ENCODE results near the gene NIF3L1.
A peak's percentile ranks its signal among the peaks of the same experiment; 100 is the strongest.

NIF3L1 gene

DNA sequence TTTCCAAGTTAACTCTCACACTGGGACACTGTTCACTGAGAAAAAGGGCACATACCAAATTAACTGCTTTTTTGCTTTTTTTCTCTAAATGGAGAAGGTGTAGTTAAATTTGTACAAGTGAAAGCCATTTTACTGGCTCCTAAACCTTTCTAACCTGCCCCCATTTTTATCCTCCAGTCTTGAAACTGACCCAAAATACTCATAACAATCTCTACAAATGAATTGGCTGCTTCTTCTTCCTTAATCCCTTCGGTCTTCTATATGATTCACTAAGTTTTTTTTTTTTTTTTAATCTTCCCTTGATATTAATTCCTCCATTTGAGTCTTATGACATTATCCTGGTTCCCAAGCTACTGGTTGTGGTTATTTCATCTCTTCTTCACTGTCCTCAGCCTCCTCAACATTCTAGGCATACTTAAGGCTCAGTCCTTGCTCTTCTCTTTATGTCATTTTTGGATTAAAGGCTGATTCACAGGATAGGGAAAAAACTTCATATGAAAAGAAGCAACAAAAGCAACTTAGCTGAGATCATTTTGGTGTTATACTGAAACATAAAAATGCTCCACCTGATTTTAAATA is 54.4 kb downstream of the NIF3L1 start:
- ATAC-seq: no peak
- TF ChIP-seq ZFP30 (CRISPR knock-in tag; IDR thresholded peaks at IDR 0.05): no peak
- TF ChIP-seq TOX (CRISPR knock-in tag; IDR thresholded peaks at IDR 0.05; ENCODE audit: borderline replicate concordance): no peak
- TF ChIP-seq BACH2 (CRISPR knock-in tag; IDR thresholded peaks at IDR 0.05; ENCODE audit: borderline replicate concordance): no peak
- TF ChIP-seq OSR1 (CRISPR knock-in tag; IDR thresholded peaks at IDR 0.05): no peak
- no peak for TF ChIP-seq GLIS3 (CRISPR knock-in tag; IDR thresholded peaks at IDR 0.05)
- no peak for TF ChIP-seq ARNTL (CRISPR knock-in tag; IDR thresholded peaks at IDR 0.05; ENCODE audit: borderline replicate concordance, low read depth)
- no peak for TF ChIP-seq ZNF8 (CRISPR knock-in tag; IDR thresholded peaks at IDR 0.05)

DNA sequence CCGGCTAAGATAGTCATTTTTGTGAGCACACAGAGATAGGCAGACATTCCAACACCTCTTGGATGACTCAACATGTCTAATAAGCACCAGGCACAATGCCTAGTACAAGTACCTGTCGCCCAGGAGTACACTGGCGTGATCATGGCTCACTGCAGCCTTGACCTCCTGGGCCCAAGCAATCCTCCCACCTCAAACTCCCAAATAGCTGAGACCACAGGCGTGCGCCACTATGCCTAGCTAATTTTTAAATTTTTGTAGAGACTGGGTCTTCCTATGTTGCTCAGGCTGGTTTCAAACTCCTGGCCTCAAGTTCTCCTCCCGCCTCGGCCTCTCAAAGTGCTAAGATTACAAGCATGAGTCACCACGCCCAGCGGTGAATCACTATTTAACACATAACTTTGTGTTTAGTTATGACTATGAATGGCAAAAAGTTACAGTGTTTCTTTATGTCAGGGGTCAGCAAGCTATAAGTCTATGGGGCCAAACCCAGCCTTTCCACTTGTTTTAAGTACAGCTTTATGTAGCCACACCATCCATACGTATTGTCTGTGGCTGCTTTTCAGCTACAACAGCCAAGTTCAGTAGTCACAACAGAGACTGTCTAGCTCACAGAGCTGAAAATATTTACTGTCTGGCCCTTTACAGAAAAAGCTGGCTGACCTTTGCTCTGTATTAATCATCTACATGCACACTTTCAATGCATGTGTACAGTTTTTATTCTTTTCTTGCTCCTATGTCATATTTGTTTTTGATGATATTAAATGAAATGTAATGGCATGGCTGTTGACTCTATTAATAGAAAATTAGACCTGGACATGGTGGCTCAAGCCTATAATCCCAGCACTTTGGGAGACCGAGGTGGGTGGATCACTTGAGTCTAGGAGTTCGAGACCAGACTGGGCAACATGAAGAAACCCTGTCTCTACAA is 55.6 kb downstream of the NIF3L1 start:
- TF ChIP-seq ARNTL (CRISPR knock-in tag; IDR thresholded peaks at IDR 0.05; ENCODE audit: borderline replicate concordance, low read depth) (no peak), CSDC2 (CRISPR knock-in tag; IDR thresholded peaks at IDR 0.05) (no peak), GLIS3 (CRISPR knock-in tag; IDR thresholded peaks at IDR 0.05) (no peak), RARB (CRISPR knock-in tag; IDR thresholded peaks at IDR 0.05) (no peak), OSR1 (CRISPR knock-in tag; IDR thresholded peaks at IDR 0.05) (no peak), ZNF8 (CRISPR knock-in tag; IDR thresholded peaks at IDR 0.05) (no peak), ZNF70 (CRISPR knock-in tag; IDR thresholded peaks at IDR 0.05) (no peak), TOX (CRISPR knock-in tag; IDR thresholded peaks at IDR 0.05; ENCODE audit: borderline replicate concordance) (no peak), ZNF565 (CRISPR knock-in tag; conservative IDR thresholded peaks at IDR 0.05; ENCODE audit: low read depth) (no peak), BACH2 (CRISPR knock-in tag; IDR thresholded peaks at IDR 0.05; ENCODE audit: borderline replicate concordance) (no peak)
- TF ChIP-seq, protein P1, sequence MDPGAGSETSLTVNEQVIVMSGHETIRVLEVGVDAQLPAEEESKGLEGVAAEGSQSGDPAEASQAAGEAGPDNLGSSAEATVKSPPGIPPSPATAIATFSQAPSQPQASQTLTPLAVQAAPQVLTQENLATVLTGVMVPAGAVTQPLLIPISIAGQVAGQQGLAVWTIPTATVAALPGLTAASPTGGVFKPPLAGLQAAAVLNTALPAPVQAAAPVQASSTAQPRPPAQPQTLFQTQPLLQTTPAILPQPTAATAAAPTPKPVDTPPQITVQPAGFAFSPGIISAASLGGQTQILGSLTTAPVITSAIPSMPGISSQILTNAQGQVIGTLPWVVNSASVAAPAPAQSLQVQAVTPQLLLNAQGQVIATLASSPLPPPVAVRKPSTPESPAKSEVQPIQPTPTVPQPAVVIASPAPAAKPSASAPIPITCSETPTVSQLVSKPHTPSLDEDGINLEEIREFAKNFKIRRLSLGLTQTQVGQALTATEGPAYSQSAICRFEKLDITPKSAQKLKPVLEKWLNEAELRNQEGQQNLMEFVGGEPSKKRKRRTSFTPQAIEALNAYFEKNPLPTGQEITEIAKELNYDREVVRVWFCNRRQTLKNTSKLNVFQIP (CRISPR knock-in tag; IDR thresholded peaks at IDR 0.05; ENCODE audit: borderline replicate concordance, low read depth): no peak
- TF ChIP-seq, protein P2, sequence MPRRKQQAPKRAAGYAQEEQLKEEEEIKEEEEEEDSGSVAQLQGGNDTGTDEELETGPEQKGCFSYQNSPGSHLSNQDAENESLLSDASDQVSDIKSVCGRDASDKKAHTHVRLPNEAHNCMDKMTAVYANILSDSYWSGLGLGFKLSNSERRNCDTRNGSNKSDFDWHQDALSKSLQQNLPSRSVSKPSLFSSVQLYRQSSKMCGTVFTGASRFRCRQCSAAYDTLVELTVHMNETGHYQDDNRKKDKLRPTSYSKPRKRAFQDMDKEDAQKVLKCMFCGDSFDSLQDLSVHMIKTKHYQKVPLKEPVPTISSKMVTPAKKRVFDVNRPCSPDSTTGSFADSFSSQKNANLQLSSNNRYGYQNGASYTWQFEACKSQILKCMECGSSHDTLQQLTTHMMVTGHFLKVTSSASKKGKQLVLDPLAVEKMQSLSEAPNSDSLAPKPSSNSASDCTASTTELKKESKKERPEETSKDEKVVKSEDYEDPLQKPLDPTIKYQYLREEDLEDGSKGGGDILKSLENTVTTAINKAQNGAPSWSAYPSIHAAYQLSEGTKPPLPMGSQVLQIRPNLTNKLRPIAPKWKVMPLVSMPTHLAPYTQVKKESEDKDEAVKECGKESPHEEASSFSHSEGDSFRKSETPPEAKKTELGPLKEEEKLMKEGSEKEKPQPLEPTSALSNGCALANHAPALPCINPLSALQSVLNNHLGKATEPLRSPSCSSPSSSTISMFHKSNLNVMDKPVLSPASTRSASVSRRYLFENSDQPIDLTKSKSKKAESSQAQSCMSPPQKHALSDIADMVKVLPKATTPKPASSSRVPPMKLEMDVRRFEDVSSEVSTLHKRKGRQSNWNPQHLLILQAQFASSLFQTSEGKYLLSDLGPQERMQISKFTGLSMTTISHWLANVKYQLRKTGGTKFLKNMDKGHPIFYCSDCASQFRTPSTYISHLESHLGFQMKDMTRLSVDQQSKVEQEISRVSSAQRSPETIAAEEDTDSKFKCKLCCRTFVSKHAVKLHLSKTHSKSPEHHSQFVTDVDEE (CRISPR knock-in tag; IDR thresholded peaks at IDR 0.05): no peak
- ATAC-seq: peak; percentile 90

DNA sequence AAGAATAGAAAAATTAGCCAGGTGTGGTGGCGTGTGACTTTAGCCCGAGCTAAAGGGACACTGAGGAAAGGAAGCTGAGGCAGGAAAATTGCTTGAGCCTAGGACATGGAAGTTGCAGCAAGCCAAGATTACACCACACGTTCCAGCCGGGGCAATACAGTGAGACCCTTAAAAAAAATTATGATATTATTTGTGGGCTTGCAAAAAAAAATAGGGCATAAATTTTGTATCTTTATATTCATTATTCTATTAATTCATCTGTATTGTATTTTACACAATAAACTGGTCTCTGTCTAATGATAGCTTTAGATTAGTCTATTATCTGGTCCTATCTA is 56.2 kb downstream of the NIF3L1 start:
- no peak for ATAC-seq
- TF ChIP-seq, protein P3, sequence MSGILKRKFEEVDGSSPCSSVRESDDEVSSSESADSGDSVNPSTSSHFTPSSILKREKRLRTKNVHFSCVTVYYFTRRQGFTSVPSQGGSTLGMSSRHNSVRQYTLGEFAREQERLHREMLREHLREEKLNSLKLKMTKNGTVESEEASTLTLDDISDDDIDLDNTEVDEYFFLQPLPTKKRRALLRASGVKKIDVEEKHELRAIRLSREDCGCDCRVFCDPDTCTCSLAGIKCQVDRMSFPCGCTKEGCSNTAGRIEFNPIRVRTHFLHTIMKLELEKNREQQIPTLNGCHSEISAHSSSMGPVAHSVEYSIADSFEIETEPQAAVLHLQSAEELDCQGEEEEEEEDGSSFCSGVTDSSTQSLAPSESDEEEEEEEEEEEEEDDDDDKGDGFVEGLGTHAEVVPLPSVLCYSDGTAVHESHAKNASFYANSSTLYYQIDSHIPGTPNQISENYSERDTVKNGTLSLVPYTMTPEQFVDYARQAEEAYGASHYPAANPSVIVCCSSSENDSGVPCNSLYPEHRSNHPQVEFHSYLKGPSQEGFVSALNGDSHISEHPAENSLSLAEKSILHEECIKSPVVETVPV (CRISPR knock-in tag; IDR thresholded peaks at IDR 0.05): no peak
- TF ChIP-seq RARB (CRISPR knock-in tag; IDR thresholded peaks at IDR 0.05) (no peak), ISL1 (CRISPR knock-in tag; IDR thresholded peaks at IDR 0.05) (no peak), PPARA (CRISPR knock-in tag; IDR thresholded peaks at IDR 0.05; ENCODE audit: borderline replicate concordance) (no peak), ZC3H10 (CRISPR knock-in tag; IDR thresholded peaks at IDR 0.05) (no peak), ZFP3 (CRISPR knock-in tag; IDR thresholded peaks at IDR 0.05) (no peak), GLIS3 (CRISPR knock-in tag; IDR thresholded peaks at IDR 0.05) (no peak), TCF4 (CRISPR knock-in tag; IDR thresholded peaks at IDR 0.05; ENCODE audit: borderline replicate concordance) (no peak), ARNTL (CRISPR knock-in tag; IDR thresholded peaks at IDR 0.05; ENCODE audit: borderline replicate concordance, low read depth) (no peak)
- TF ChIP-seq, protein P4, sequence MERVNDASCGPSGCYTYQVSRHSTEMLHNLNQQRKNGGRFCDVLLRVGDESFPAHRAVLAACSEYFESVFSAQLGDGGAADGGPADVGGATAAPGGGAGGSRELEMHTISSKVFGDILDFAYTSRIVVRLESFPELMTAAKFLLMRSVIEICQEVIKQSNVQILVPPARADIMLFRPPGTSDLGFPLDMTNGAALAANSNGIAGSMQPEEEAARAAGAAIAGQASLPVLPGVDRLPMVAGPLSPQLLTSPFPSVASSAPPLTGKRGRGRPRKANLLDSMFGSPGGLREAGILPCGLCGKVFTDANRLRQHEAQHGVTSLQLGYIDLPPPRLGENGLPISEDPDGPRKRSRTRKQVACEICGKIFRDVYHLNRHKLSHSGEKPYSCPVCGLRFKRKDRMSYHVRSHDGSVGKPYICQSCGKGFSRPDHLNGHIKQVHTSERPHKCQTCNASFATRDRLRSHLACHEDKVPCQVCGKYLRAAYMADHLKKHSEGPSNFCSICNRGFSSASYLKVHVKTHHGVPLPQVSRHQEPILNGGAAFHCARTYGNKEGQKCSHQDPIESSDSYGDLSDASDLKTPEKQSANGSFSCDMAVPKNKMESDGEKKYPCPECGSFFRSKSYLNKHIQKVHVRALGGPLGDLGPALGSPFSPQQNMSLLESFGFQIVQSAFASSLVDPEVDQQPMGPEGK (CRISPR knock-in tag; IDR thresholded peaks at IDR 0.05; ENCODE audit: borderline replicate concordance): no peak

All from SK-N-SH treated with all-trans-retinoic acid at 6 μM for 48 hours (cell line).